Neural progenitor cell (in vitro differentiated cells): Measurements from ENCODE around the gene C4orf51.

Experiments used
- EZH2 ChIP-seq: fragments of 200-600 bp; sonication (generic); IDR thresholded peaks from 2 replicates; pipeline ENCODE4 v1.6.1; 2017; ENCODE audit warnings: antibody characterized with exemption, mild to moderate bottlenecking, moderate library complexity
- EZH2phosphoT487 ChIP-seq: fragments of 200-600 bp; sonication (generic); IDR thresholded peaks from 2 replicates; pipeline ENCODE4 v1.6.1; 2017; ENCODE audit warnings: antibody characterized with exemption
- TF ChIP-seq, protein P1 (sequence below): fragments of 200-600 bp; sonication (generic); IDR thresholded peaks from 2 replicates; pipeline ENCODE4 v1.5.1; 2017; ENCODE audit warnings: antibody characterized with exemption, mild to moderate bottlenecking

DNA sequence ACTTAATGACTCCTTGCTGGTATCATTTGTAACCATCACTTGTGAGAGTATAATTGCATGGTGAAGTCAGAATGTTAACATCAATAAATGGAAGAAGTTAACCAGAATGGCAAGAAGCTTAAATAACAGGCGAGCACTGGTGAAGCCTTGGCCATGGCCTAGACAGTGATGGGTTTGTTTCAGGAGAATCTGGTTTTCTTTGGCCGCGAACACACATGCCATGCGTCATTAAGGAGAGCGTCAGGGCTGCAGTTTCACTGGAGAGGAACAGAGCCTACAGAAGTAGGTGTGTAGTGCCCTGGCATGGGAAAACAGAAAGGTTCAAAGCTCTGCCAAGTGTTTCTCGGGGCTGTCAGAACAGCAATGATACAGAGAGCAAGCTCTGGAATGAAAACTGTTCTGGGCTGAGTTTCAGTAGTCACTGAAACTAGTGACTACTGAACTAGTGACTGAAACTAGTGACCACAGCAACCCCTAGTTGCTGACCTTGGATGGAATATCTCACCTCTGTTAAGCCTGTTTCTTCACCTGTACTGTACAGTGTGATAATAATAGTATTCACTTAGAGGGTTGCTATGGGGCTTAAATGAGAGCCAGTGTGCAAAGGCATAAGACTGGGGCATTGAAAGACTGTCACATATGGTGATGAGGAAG, 93.8 kb downstream of the C4orf51 start:
- TF ChIP-seq, protein P1, sequence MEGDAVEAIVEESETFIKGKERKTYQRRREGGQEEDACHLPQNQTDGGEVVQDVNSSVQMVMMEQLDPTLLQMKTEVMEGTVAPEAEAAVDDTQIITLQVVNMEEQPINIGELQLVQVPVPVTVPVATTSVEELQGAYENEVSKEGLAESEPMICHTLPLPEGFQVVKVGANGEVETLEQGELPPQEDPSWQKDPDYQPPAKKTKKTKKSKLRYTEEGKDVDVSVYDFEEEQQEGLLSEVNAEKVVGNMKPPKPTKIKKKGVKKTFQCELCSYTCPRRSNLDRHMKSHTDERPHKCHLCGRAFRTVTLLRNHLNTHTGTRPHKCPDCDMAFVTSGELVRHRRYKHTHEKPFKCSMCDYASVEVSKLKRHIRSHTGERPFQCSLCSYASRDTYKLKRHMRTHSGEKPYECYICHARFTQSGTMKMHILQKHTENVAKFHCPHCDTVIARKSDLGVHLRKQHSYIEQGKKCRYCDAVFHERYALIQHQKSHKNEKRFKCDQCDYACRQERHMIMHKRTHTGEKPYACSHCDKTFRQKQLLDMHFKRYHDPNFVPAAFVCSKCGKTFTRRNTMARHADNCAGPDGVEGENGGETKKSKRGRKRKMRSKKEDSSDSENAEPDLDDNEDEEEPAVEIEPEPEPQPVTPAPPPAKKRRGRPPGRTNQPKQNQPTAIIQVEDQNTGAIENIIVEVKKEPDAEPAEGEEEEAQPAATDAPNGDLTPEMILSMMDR = no peak
- TF ChIP-seq EZH2phosphoT487 (no peak), EZH2 (no peak)
